ENCODE measurements around the gene KATNB1. TPM values are rescaled to one million over a fixed set of nuclear protein-coding genes. Genes with fewer than 3 reads are reported as not detected.

Gene KATNB1
- total and polyA plus RNA-seq, 2 of the 8 experiments (the other 6 are each of a cell fraction or from before 2014, with no cell fraction given), result 50.2 to 60.4 TPM

GRCh38 chr16:57699899-57700298, 35.7 kb upstream of the KATNB1 start:
- Histone ChIP-seq H2BK20ac (ENCODE audit: low read length) (no peak overlapping the region), H2AFZ (ENCODE audit: low read length) (no peak overlapping the region), H2BK12ac (ENCODE audit: low read depth, low read length) (no peak overlapping the region), H2BK120ac (replicated peaks; ENCODE audit: low read depth, low read length) (no peak overlapping the region), H4K91ac (replicated peaks; ENCODE audit: insufficient read length, low read length) (no peak overlapping the region), H3K18ac (ENCODE audit: extremely low read depth, low read length) (no peak overlapping the region), H3K56ac (replicated peaks; ENCODE audit: insufficient read length, low read depth, low read length) (no peak overlapping the region), H3K27me3 (replicated peaks in 1 of 4; ENCODE audit: control insufficient read depth in 3 of 4, extremely low read depth in 1 of 4, insufficient read depth in 3 of 4, low read length in 3 of 4) (no peaks in the 10 kb centered on the region; a peak in 1 of 7 replicates), H2BK5ac (ENCODE audit: low read depth, low read length) (no peak overlapping the region), H3K27ac (ENCODE audit: low read depth, low read length) (no peak overlapping the region), H3K4me3 (ENCODE audit: extremely low read depth in 1 of 4, insufficient read depth in 2 of 4, low read depth in 3 of 4, low read length in 4 of 4) (no peak overlapping the region), H3K9me3 (ENCODE audit: insufficient read depth in 2 of 2, low read depth in 1 of 2, low read length in 1 of 2) (no peaks in the 10 kb centered on the region), H3K79me1 (ENCODE audit: low read depth, low read length) (no peaks in the 10 kb centered on the region), H3K23me2 (ENCODE audit: low read depth, low read length) (no peaks in the 10 kb centered on the region), H4K5ac (ENCODE audit: insufficient read length, low read depth, low read length) (no peak overlapping the region), H3K4me1 (replicated peaks in 1 of 4; ENCODE audit: control insufficient read depth in 3 of 4, insufficient read depth in 4 of 4, low read length in 3 of 4) (no peaks in the 10 kb centered on the region), H3K9ac (replicated peaks in 1 of 4; ENCODE audit: extremely low read depth in 1 of 4, low read depth in 3 of 4, low read length in 3 of 4) (no peak overlapping the region), H2AK5ac (ENCODE audit: low read depth, low read length) (no peak overlapping the region), H3K36me3 (ENCODE audit: control insufficient read depth in 2 of 4, insufficient read depth in 4 of 4, low read length in 3 of 4) (no peaks in the 10 kb centered on the region), H4K8ac (ENCODE audit: extremely low read depth, insufficient read depth, low read length) (no peak overlapping the region), H4K20me1 (replicated peaks in 1 of 2; ENCODE audit: control insufficient read depth in 1 of 2, insufficient read depth in 2 of 2, low read length in 2 of 2) (no peaks in the 10 kb centered on the region), H2BK15ac (ENCODE audit: low read length) (no peak overlapping the region), H3K14ac (ENCODE audit: insufficient read length) (no peak overlapping the region), H3K4me2 (ENCODE audit: insufficient read depth in 1 of 2, low read depth in 2 of 2, low read length in 2 of 2) (no peak overlapping the region), H3K4ac (replicated peaks; ENCODE audit: insufficient read length, low read depth, low read length) (no peak overlapping the region), H3K23ac (ENCODE audit: insufficient read length) (no peak overlapping the region), H3K79me2 (ENCODE audit: control insufficient read depth in 1 of 2, insufficient read depth in 2 of 2, low read length in 2 of 2) (no peaks in the 10 kb centered on the region)
- FAIRE-seq (no peak), DNase-seq (ENCODE audit: low read depth in 1 of 2, low spot score in 2 of 2) (no peak)
- CTCF ChIA-PET (ENCODE audit: partially characterized antibody), result interaction anchor here (0.7 to 1.6 kb wide), 4 partner anchors 17 to 37 kb away, joined by 3 read pairs; no protein-coding TSS in a partner anchor
- POLR2A ChIA-PET (ENCODE audit: partially characterized antibody), result no interaction called here
- whole genome bisulfite sequencing, 2 experiments (ENCODE audit: extremely low coverage in 1 of 2, insufficient coverage in 1 of 2, insufficient read length in 1 of 2, insufficient replicate concordance in 2 of 2, low coverage in 1 of 2, low lambda C conversion rate in 2 of 2, missing lambda C conversion rate in 1 of 2), result 93% methylated on average over 7 of the region's 7 CpGs; no CpG with 5 or more reads in 1 of the 2 experiments
- TF ChIP-seq NRF1 (IDR thresholded peaks at IDR 0.05; ENCODE audit: low read depth, low read length) (no peak), TEAD4 (IDR thresholded peaks at IDR 0.05; ENCODE audit: low read depth, low read length) (no peak), TCF12 (IDR thresholded peaks at IDR 0.05; ENCODE audit: low read depth, low read length) (no peak)

Data from H1 (cell line).